ENCODE data around the gene PRR5.

Gene PRR5

DNA sequence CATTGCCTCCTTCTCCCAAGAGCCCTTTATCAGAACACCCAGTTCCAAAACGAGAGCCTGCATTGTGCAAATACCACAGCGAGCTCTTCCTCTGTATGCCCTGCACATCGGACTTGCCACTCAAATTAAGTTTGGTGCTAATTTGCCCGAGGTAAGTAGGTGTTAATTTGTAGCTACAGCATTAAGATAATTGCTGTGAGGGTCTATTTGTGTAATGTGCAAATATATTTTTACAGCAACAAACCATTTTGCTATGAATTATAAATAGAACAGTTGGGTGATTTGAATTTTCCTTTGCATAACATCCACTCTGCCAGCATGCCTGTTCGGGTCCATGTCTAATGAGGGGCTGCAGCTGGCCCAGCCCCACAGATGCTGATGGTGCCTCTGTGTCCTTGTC, 58.5 kb downstream of the PRR5 start:
- no peak for DNase-seq

GRCh38 chr22:44761025-44761424, 59.0 kb downstream of the PRR5 start:
- no peak for DNase-seq

DNA sequence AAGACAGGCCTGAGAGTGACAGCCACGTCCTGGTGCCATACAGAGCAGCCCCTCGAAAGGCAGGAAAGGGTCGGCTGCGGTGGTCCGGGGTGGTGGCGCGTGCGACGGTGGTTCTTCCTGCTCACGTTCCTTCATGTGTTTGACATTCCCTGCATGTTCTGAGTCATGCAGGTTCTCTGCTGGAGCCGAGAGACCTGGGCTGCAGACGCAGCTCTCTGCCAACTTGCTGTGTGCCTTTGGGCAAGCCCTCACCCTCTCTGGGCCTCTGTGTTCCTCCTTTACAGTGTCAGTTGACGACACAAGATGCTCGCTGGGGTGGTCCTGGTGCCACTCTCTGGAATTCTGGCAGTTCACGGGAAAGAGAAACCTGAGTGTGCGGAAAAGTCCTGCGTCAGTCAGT, 62.4 kb downstream of the PRR5 start:
- no peak for DNase-seq

GRCh38 chr22:44764974-44765373, 63.0 kb downstream of the PRR5 start:
- no peak for DNase-seq

GRCh38 chr22:44765571-44766285, 63.7 kb downstream of the PRR5 start:
- DNase-seq, result no peak

GRCh38 chr22:44773082-44773481, 71.1 kb downstream of the PRR5 start:
- no peak for DNase-seq

DNA sequence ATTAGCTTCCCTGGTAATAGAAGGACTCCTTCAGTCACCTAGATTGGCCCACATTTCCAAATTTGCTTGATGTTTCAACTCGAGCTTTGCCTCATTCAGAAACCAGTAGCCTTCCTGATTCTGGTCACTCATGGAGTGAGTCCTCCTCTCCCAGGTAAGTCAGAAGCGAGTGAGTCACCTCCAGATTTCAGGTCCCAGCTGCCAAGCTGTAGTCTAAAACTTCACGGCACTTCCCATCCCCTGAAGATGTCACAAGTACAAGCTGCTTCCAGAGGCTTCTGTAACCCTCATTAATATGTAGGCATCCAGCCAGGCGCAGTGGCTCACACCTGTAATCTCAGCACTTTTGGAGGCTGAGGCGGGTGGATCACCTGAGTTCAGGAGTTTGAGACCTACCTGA, 73.9 kb downstream of the PRR5 start:
- DNase-seq, result no peak

DNA sequence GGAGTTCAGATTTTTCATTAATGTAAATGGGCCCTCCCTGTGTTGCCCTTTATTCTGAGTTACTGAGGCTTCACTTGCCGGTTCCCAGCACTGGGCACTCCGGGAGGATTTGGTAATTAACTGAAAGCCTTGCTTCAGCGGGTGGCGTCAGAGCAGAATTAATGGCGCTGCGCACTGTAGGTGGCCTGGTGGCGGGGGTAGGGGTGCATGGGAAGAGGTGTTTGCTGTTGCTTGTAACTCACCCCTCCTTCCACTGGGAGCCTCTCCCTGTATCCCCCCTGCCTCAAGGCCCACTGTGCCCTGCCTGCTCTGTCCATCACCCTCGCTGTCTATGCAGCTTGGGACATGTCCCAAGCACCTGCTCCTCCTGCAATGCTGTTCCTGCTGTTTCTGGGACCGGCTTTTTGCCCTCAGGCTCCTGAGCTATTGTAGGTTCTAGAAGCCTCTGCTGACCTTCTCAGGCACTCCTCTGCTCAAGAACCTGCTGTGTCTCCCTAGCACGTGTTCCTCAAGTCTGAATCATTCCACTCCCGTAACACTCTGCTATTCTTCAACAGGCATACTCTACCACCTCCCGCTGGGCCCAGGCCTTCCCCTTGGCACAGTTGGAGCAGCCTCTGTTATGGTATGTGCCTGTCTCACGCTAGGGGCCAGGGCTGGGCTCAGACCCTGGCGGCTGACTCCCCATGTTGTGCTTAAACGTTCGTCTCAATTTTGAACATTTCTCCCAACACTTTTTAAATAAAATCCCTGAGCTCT, 74.8 kb downstream of the PRR5 start:
- DNase-seq, result no peak

DNA sequence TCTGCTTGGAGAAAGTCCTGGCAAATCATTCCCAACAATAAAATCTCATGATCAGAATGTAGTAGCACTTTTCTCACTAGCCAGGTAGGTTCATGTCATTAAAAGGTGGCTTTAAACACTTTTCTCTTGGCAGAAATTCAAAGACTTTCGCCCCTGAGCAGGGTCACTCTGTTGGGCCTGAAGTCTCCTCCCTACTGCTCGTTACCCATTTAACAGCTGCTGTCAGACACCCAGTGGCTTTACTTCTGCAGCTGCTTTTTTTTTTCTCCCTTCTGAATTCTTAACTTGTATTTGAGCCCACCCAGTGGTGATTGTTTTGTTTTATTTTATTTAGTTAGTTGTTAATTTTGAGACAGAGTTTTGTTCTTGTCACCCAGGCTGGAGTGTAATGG, 75.4 kb downstream of the PRR5 start:
- DNase-seq, result no peak

- DNase-seq, result no peak
Measured at GRCh38 chr22:44780876-44781449, 79.0 kb downstream of the PRR5 start.

DNA sequence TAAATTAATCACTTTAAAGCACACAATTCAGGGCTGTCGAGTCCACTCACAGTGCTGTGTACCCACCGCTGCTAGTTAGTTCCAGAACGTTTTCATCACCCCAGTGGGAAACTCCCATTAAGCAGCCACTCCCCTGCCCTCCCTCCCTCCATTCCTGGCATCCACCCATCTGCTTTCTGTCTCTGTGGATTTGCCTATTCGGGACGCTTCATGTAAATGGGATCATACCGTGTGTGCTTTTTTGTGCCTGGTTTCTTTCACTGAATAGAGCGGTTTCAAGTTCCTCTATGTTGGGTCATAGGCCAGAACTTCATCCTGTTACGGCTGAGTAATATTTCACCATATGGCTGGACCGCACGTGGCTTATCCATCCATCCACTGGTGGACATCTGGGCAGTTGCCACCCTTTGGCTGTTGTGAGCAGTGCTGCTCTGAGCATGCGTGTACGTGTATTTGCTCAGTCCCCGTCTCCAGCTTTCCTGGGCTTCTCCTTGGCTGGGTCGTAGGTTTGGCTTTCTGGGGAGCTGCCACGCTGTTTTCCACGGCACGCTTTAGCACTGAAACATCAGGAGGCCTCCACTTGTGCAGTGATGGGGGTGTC, 80.5 kb downstream of the PRR5 start:
- no peak for DNase-seq

DNA sequence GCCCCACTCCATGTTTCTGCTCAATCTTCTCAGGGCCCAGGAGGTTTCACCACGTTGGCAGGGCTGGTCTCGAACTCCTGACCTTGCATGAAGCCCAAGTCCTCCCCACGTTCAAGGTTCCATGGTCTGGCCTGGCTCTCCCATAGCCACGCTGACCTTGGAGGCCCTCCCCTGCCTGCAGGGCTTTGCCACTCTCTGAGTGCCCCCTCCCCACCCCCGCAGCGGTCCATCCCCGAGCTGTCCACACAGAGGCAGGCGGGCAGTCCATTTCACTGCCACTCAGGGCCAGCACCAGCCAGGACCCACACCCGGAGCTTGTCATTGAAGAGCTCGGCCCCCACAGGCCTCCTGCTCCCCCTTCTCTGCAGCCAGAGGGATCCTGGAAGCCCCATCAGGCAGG, 81.1 kb downstream of the PRR5 start:
- DNase-seq, result no peak

DNA sequence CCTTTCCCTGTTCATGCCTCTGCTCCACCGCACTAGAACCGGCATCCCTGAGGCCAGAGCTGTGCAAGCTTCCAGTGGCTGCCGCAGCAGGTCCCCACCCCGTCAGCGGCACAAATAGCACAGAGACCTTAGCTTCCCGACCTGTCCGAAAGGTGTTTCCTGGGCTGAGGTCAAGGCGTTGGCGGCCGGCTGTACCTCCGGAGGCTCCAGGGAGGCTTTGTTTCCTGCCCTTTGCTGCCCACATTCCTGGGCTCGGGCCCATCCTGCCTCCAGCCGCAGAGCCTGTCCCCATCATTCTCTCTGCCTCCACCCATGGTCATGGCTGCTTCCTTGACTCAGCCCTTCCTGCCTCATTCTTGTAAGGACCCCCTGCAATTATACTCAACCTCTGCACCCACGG, 81.6 kb downstream of the PRR5 start:
- no peak for DNase-seq

DNA sequence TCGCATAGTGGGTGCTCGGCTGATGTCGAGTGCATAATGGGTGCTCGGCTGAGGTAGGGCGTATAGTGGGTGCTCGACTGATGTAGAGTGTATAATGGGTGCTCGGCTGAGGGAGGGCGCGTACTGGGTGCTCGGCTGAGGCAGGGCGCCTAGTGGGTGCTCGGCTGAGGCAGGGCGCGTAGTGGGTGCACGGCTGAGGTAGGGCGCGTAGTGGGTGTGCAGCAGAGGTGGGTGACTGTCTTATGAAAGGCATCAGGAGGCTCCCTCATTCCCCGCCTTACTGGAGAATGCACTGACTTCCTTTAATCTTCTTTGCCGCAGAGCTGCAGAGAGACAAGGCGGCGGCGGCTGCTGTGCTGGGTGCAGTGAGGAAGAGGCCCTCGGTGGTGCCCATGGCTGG, 84.1 kb downstream of the PRR5 start:
- DNase-seq, result no peak

DNA sequence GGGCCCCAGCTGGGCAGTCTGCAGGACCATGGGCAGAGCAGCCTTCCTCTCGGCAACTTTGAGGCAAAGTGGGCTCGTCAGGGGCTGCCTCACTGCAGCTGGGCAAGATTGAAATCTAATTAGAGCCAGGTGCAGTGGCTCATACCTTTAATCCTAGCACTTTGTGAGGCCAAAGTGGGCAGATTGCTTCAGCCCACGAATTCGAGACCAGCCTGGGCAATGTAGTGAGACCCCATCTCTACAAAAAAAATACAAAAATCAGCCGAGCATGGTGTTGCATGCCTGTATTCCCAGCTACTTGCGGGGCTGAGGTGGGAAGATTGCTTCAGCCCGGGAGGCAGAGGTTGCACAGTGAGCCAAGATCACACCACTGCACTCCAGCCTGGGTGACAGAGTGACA, 84.6 kb downstream of the PRR5 start:
- no peak for DNase-seq
